H9 (cell line): ENCODE results near the gene NACC2. TPM values are rescaled to one million over a fixed set of nuclear protein-coding genes. Genes with fewer than 3 reads are reported as not detected.

Experiments
- DNase-seq: peaks from one replicate; pipeline ENCODE4 v3.0.0-alpha.2; 2017
- H2AFZ ChIP-seq: one replicate; pipeline ENCODE4 v1.6.1; 2013; ENCODE audit warnings: mild to moderate bottlenecking, low read length, control low read depth, moderate library complexity
- H2AK5ac ChIP-seq: 2 replicates; pipeline ENCODE4 v1.6.1; 2013; ENCODE audit warnings: low read length, control low read depth, mixed read lengths; ENCODE audit not compliant: insufficient read length
- H2BK120ac ChIP-seq: one replicate; pipeline ENCODE4 v1.6.1; 2013; ENCODE audit warnings: low read depth, mild to moderate bottlenecking, low read length, control low read depth, inconsistent platforms; ENCODE audit not compliant: poor library complexity, severe bottlenecking
- H2BK12ac ChIP-seq: 2 replicates; pipeline ENCODE4 v1.6.1; 2013; ENCODE audit warnings: low read length, control low read depth, mixed read lengths, low read depth; ENCODE audit not compliant: insufficient read length
- H2BK15ac ChIP-seq: 2 replicates; pipeline ENCODE4 v1.6.1; 2013; ENCODE audit warnings: low read depth, low read length, control low read depth
- H2BK20ac ChIP-seq: one replicate; pipeline ENCODE4 v1.6.1; 2013; ENCODE audit warnings: low read depth, mild to moderate bottlenecking, low read length, control low read depth, inconsistent platforms; ENCODE audit not compliant: poor library complexity, severe bottlenecking
- H2BK5ac ChIP-seq: 2 replicates; pipeline ENCODE4 v1.6.1; 2013; ENCODE audit warnings: low read length, control low read depth, mixed read lengths; ENCODE audit not compliant: insufficient read length
- H3K14ac ChIP-seq: 2 replicates; pipeline ENCODE4 v1.6.1; 2013; ENCODE audit warnings: low read length, control low read depth; ENCODE audit not compliant: insufficient read depth
- H3K18ac ChIP-seq: 2 replicates; pipeline ENCODE4 v1.6.1; 2013; ENCODE audit warnings: low read depth, mild to moderate bottlenecking, mixed read lengths, low read length, control low read depth; ENCODE audit not compliant: insufficient read length
- H3K23ac ChIP-seq: 2 replicates; pipeline ENCODE4 v1.6.1; 2013; ENCODE audit warnings: low read length, control low read depth, mixed read lengths, low read depth; ENCODE audit not compliant: insufficient read length
- H3K23me2 ChIP-seq: 2 replicates; pipeline ENCODE4 v1.6.1; 2013; ENCODE audit warnings: low read depth, mild to moderate bottlenecking, mixed read lengths, low read length, control low read depth; ENCODE audit not compliant: insufficient read length, poor library complexity, severe bottlenecking
- H3K27ac ChIP-seq: 2 replicates; pipeline ENCODE4 v1.5.1; 2013; ENCODE audit warnings: low read length, control low read depth, mixed read lengths, low read depth; ENCODE audit not compliant: insufficient read length
- H3K27me3 ChIP-seq: 2 replicates; pipeline ENCODE4 v1.6.1; 2013; ENCODE audit warnings: low read length, control low read depth, inconsistent platforms; ENCODE audit not compliant: insufficient read depth
- H3K4ac ChIP-seq: 2 replicates; pipeline ENCODE4 v1.6.1; 2013; ENCODE audit warnings: low read depth, mild to moderate bottlenecking, control low read depth, inconsistent platforms, low read length, moderate library complexity
- H3K4me1 ChIP-seq: 2 replicates; pipeline ENCODE4 v1.6.1; 2013; ENCODE audit warnings: low read length, control low read depth, inconsistent platforms; ENCODE audit not compliant: insufficient read depth
- H3K4me2 ChIP-seq: 2 replicates; pipeline ENCODE4 v1.6.1; 2013; ENCODE audit warnings: low read length, control low read depth, mixed read lengths; ENCODE audit not compliant: insufficient read length, insufficient read depth
- H3K56ac ChIP-seq: 2 replicates; pipeline ENCODE4 v1.6.1; 2013; ENCODE audit warnings: low read depth, mild to moderate bottlenecking, mixed read lengths, low read length, control low read depth; ENCODE audit not compliant: insufficient read length
- H3K79me1 ChIP-seq: 2 replicates; pipeline ENCODE4 v1.6.1; 2013; ENCODE audit warnings: low read depth, mild to moderate bottlenecking, moderate library complexity, low read length, control low read depth, inconsistent platforms; ENCODE audit not compliant: insufficient read depth, poor library complexity, severe bottlenecking
- H3K79me2 ChIP-seq: 2 replicates; pipeline ENCODE4 v1.6.1; 2013; ENCODE audit warnings: low read length, control low read depth, inconsistent platforms; ENCODE audit not compliant: insufficient read depth
- H3K9ac ChIP-seq: 2 replicates; pipeline ENCODE4 v1.6.1; 2013; ENCODE audit warnings: low read length, control low read depth, mixed read lengths; ENCODE audit not compliant: insufficient read length; ENCODE audit errors: extremely low read depth
- H3K9me3 ChIP-seq: one replicate; pipeline ENCODE4 v1.6.1; 2013; ENCODE audit warnings: low read depth, low read length, inconsistent platforms; ENCODE audit not compliant: control insufficient read depth
- H3T11ph ChIP-seq: one replicate; pipeline ENCODE4 v1.6.1; 2013; ENCODE audit warnings: mild to moderate bottlenecking, low read length, control low read depth, inconsistent platforms
- H4K20me1 ChIP-seq: one replicate; pipeline ENCODE4 v1.6.1; 2013; ENCODE audit not compliant: control insufficient read depth, insufficient read length, insufficient read depth
- H4K5ac ChIP-seq: 2 replicates; pipeline ENCODE4 v1.6.1; 2013; ENCODE audit warnings: low read depth, mild to moderate bottlenecking, mixed read lengths, low read length, control low read depth; ENCODE audit not compliant: insufficient read length
- H4K8ac ChIP-seq: replicated peaks from 2 replicates; pipeline ENCODE4 v1.6.1; 2013; ENCODE audit warnings: low read length, control low read depth, mixed read lengths, low read depth; ENCODE audit not compliant: insufficient read length
- H4K91ac ChIP-seq: 2 replicates; pipeline ENCODE4 v1.6.1; 2013; ENCODE audit warnings: low read depth, mild to moderate bottlenecking, moderate library complexity, mixed read lengths, low read length, control low read depth; ENCODE audit not compliant: insufficient read length
- H3K27ac Mint-ChIP-seq, 3 experiments: 2 replicates in 2 of 3; 3 replicates in 1 of 3; pipeline ENCODE4 v1.8.0; 2020 to 2021; ENCODE audit warnings: mixed read lengths in 3 of 3, mild to moderate bottlenecking in 1 of 3, moderate library complexity in 1 of 3
- H3K27me3 Mint-ChIP-seq: 2 replicates; pipeline ENCODE4 v1.8.0; 2021; ENCODE audit warnings: low read depth, mild to moderate bottlenecking, moderate library complexity, mixed read lengths
- H3K36me3 Mint-ChIP-seq, 3 experiments: 2 replicates in 2 of 3; 3 replicates in 1 of 3; pipeline ENCODE4 v1.8.0; 2020 to 2021; ENCODE audit warnings: low read depth in 3 of 3, mixed read lengths in 3 of 3; ENCODE audit not compliant: insufficient read depth in 1 of 3
- H3K4me1 Mint-ChIP-seq, 2 experiments: 2 replicates each; pipeline ENCODE4 v1.8.0; 2020; ENCODE audit warnings: mixed read lengths in 2 of 2
- H3K4me3 Mint-ChIP-seq, 2 experiments: 2 replicates in 1 of 2; 3 replicates in 1 of 2; pipeline ENCODE4 v1.8.0; 2020 to 2021; ENCODE audit warnings: mild to moderate bottlenecking in 2 of 2, mixed read lengths in 2 of 2, moderate library complexity in 1 of 2
- H3K9me3 Mint-ChIP-seq, 2 experiments: 2 replicates in 1 of 2; 3 replicates in 1 of 2; pipeline ENCODE4 v1.8.0; 2020; ENCODE audit warnings: mild to moderate bottlenecking in 2 of 2, mixed read lengths in 2 of 2, moderate library complexity in 1 of 2
- WGBS: extraction: QIAGEN DNeasy Blood & Tissue Kit; methylation state at CpG from one replicate; pipeline ENCODE4 v1.1.7; 2013; ENCODE audit warnings: missing lambda C conversion rate, low lambda C conversion rate, mixed read lengths; ENCODE audit not compliant: insufficient read length; ENCODE audit errors: extremely low coverage; 5-methylcytosine and 5-hydroxymethylcytosine counted together
- total RNA-seq: library from RNA; stranded (reverse); gene quantifications from 2 replicates; pipeline ENCODE4 v1.2.1, GENCODE V29; 2021
- TF ChIP-seq, protein P1 (sequence below): fragments of 200-600 bp; sonication (generic); conservative IDR thresholded peaks from 3 replicates; pipeline ENCODE4 v1.8.0; 2021; ENCODE audit warnings: antibody characterized with exemption, mild to moderate bottlenecking

The NACC2 gene
- total RNA-seq, 1 experiment from 2014 or later = 11.5 TPM

- no peak overlapping the region for H3K4me3 Mint-ChIP-seq
- Histone ChIP-seq H4K8ac (no peak overlapping the region), H2BK15ac (no peak overlapping the region), H3K27ac (no peak overlapping the region), H3K14ac (no peak overlapping the region), H3K4me2 (no peak overlapping the region), H4K20me1 (no peaks in the 10 kb centered on the region), H3K27me3 (no peaks in the 10 kb centered on the region), H3K18ac (no peak overlapping the region), H3K9me3 (no peaks in the 10 kb centered on the region), H2BK120ac (no peak overlapping the region), H2BK12ac (no peak overlapping the region), H2AFZ (no peak overlapping the region), H3K4ac (no peak overlapping the region), H2BK5ac (no peak overlapping the region), H3K56ac (no peak overlapping the region), H2AK5ac (no peak overlapping the region), H3K9ac (no peak overlapping the region), H3K79me2 (no peaks in the 10 kb centered on the region), H3K23me2 (no peaks in the 10 kb centered on the region), H3K4me1 (no peaks in the 10 kb centered on the region), H3T11ph (no peak overlapping the region), H2BK20ac (no peak overlapping the region), H4K5ac (no peak overlapping the region), H3K79me1 (no peaks in the 10 kb centered on the region), H4K91ac (no peak overlapping the region), H3K23ac (no peak overlapping the region)
- WGBS = no CpG with 5 or more reads among the region's 36 CpGs
- H3K36me3 Mint-ChIP-seq = no peaks in the 10 kb centered on the region
- no peak overlapping the region for H3K27ac Mint-ChIP-seq
- H3K4me1 Mint-ChIP-seq = peaks cover 14 to 43% of the 10 kb centered on the region in 2 experiments
- no peaks in the 10 kb centered on the region for H3K27me3 Mint-ChIP-seq
- TF ChIP-seq, protein P1, sequence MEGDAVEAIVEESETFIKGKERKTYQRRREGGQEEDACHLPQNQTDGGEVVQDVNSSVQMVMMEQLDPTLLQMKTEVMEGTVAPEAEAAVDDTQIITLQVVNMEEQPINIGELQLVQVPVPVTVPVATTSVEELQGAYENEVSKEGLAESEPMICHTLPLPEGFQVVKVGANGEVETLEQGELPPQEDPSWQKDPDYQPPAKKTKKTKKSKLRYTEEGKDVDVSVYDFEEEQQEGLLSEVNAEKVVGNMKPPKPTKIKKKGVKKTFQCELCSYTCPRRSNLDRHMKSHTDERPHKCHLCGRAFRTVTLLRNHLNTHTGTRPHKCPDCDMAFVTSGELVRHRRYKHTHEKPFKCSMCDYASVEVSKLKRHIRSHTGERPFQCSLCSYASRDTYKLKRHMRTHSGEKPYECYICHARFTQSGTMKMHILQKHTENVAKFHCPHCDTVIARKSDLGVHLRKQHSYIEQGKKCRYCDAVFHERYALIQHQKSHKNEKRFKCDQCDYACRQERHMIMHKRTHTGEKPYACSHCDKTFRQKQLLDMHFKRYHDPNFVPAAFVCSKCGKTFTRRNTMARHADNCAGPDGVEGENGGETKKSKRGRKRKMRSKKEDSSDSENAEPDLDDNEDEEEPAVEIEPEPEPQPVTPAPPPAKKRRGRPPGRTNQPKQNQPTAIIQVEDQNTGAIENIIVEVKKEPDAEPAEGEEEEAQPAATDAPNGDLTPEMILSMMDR = no peak
- DNase-seq = no peak
- no peaks in the 10 kb centered on the region for H3K9me3 Mint-ChIP-seq
These were observed 105.2 kb downstream of the NACC2 start for GRCh38 chr9:135989722-135990467.
